Body of pancreas (tissue), 4 donors: ENCODE results near the gene ABCG5. TPM values are rescaled to one million over a fixed set of nuclear protein-coding genes. Genes with fewer than 3 reads are reported as not detected.

Experiments used
- ATAC-seq: fragments of 150-250 bp; one replicate; pipeline ENCODE4 v1.9.1; 2016
- DNase-seq, 4 donors: peaks; one replicate each; pipeline ENCODE4 v3.0.0-alpha.2; 2019
- H3K27ac ChIP-seq, 4 donors: fragments of 200-600 bp; sonication (generic); 1 replicate in 3 of 4; 2 replicates in 1 of 4; pipeline versions ENCODE4 v1.5.1 to v1.6.1; 2016 to 2019; ENCODE audit warnings: mild to moderate bottlenecking in 1 of 4, mixed read lengths in 1 of 4, moderate library complexity in 1 of 4
- H3K27me3 ChIP-seq, 2 donors: fragments of 200-600 bp; sonication (generic); one replicate each; pipeline ENCODE4 v1.6.0; 2016; ENCODE audit warnings: mild to moderate bottlenecking in 1 of 2
- H3K36me3 ChIP-seq, 2 donors: fragments of 200-600 bp; sonication (generic); replicated peaks in 1 of 2; 2 replicates each; pipeline ENCODE4 v1.5.1; 2016; ENCODE audit warnings: low read depth in 2 of 2; ENCODE audit not compliant: insufficient read depth in 1 of 2
- H3K4me1 ChIP-seq: fragments of 200-600 bp; sonication (generic); one replicate; pipeline ENCODE4 v1.6.0; 2016
- H3K4me3 ChIP-seq, 2 donors: fragments of 200-600 bp; sonication (generic); 1 replicate in 1 of 2; 2 replicates in 1 of 2; pipeline ENCODE4 v1.5.1; 2016 to 2019
- H3K9me3 ChIP-seq, 3 donors: fragments of 200-600 bp; sonication (generic); 1 replicate in 2 of 3; 2 replicates in 1 of 3; pipeline ENCODE4 v1.5.1; 2016
- POLR2A ChIP-seq, 3 donors: fragments of 450-650 bp; IDR thresholded peaks; one replicate each; pipeline ENCODE4 v1.6.1; 2016; ENCODE audit warnings: antibody characterized with exemption in 3 of 3, mild to moderate bottlenecking in 2 of 3
- WGBS, 2 donors: methylation state at CpG; one replicate each; pipeline ENCODE4 v1.1.5; 2017; 5-methylcytosine and 5-hydroxymethylcytosine counted together
- intact Hi-C: fragments of 100-400 bp; cut with DNase I; formaldehyde crosslinking; loops from one replicate; pipeline ENCODE4 v1.15.1; 2023
- total RNA-seq, 2 donors: library from RNA; depleted of rRNA; stranded (reverse); fragments of >200 nt; gene quantifications; one replicate each; pipeline ENCODE4 v1.1.0, GENCODE V29; 2016
- TF ChIP-seq, protein P1 (sequence below), 7 experiments: fragments of 450-650 bp in 4 of 7; fragments of 200-600 bp in 3 of 7; sonication (generic) in 3 of 7; IDR thresholded peaks; one replicate each; pipeline ENCODE4 v1.5.1; 2016 to 2019; ENCODE audit warnings: antibody characterized with exemption in 7 of 7

The ABCG5 gene
- total RNA-seq, 2 donors from 2014 or later, result not detected

DNA sequence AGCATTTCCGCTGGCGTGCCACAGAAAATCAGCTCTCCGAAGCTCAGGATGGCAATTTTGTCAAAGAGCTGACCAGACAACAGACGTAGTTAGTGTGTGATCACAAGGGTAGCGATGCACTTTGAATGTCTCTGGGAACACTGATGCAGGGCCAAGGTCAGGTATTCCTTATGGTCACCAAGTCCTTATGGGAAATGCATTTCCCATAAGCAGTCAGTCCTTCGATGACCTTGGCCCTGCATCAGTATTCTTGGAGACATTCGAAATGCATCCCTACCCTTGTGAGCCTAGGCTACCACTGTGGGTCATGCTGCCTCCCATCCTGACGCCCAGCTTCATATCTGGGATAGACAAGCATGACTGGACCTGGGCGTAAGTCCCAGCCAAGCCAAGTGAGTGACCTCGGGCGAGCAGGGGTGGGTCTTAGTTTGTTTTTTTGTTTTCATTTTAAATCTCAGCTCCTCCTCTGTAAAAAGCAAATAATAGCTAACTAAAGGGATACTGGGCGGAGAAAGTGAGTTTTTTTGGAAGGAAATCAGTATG lies 13.6 kb downstream of the ABCG5 start:
- ATAC-seq (no peak), DNase-seq (no peak)
- Histone ChIP-seq H3K27ac (no peak overlapping the region), H3K4me3 (no peak overlapping the region), H3K27me3 (no peaks in the 10 kb centered on the region), H3K4me1 (no peaks in the 10 kb centered on the region), H3K9me3 (no peaks in the 10 kb centered on the region), H3K36me3 (no peaks in the 10 kb centered on the region)
- intact Hi-C loops, result no loop called here
- WGBS, 2 donors, result 66 to 72% methylated on average over 12 of the region's 12 CpGs
- TF ChIP-seq POLR2A (IDR thresholded peaks at IDR 0.05), result no peak
- TF ChIP-seq, protein P1, sequence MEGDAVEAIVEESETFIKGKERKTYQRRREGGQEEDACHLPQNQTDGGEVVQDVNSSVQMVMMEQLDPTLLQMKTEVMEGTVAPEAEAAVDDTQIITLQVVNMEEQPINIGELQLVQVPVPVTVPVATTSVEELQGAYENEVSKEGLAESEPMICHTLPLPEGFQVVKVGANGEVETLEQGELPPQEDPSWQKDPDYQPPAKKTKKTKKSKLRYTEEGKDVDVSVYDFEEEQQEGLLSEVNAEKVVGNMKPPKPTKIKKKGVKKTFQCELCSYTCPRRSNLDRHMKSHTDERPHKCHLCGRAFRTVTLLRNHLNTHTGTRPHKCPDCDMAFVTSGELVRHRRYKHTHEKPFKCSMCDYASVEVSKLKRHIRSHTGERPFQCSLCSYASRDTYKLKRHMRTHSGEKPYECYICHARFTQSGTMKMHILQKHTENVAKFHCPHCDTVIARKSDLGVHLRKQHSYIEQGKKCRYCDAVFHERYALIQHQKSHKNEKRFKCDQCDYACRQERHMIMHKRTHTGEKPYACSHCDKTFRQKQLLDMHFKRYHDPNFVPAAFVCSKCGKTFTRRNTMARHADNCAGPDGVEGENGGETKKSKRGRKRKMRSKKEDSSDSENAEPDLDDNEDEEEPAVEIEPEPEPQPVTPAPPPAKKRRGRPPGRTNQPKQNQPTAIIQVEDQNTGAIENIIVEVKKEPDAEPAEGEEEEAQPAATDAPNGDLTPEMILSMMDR (IDR thresholded peaks at IDR 0.05), result no peak

DNA sequence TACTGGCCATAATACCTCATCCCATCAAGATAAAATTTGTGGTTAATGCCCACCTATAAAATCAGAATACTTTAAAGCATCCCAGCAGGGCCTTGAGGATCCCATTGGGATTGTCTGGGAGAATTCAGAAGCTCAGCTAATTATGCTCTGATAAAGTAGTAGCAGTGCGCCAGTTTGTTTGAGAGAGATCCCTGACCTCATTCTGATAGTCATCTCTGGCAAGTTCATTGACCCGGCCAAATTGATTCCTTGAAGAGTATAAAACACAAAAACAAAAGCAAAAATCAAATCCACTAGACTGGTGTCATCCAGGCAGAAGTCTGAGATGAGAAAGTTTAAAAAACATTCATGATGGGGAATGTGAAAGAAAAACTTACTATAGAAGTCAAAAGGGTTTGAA lies 14.1 kb downstream of the ABCG5 start:
- Histone ChIP-seq H3K4me1 (peaks cover under 1% of the 10 kb centered on the region), H3K9me3 (no peaks in the 10 kb centered on the region), H3K27ac (no peak overlapping the region), H3K36me3 (no peaks in the 10 kb centered on the region), H3K4me3 (no peak overlapping the region), H3K27me3 (no peaks in the 10 kb centered on the region)
- TF ChIP-seq, protein P1 (IDR thresholded peaks at IDR 0.05), result no peak
- TF ChIP-seq POLR2A (IDR thresholded peaks at IDR 0.05), result no peak
- intact Hi-C loops, result no loop called here
- 55 to 66% methylated on average over 2 of the region's 2 CpGs for WGBS, 2 donors
- no peak for DNase-seq
- ATAC-seq, result no peak

DNA sequence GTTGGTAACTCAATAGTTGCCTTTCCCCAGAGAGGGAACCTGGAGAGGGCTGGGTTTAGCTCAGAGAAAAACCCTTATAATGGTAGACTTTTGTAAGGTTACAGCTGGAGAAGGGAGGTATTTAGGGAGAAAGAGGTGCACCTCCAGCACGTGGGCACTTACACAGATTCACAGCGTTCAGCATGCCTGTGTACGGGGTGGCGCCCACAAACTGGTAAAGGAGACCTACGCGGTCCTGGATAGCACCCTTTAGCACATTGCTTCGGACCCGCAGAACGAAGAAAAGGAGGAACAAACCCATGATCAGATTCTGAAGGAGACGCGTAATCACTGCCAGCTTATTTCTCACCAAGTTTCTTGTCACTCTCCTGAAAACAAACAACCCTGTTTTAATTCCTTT lies 14.9 kb downstream of the ABCG5 start:
- DNase-seq (no peak), ATAC-seq (no peak)
- no peak for TF ChIP-seq POLR2A (IDR thresholded peaks at IDR 0.05)
- TF ChIP-seq, protein P1 (IDR thresholded peaks at IDR 0.05), result no peak
- Histone ChIP-seq H3K4me1 (peaks cover 8% of the 10 kb centered on the region), H3K27ac (no peak overlapping the region), H3K27me3 (no peaks in the 10 kb centered on the region), H3K36me3 (no peaks in the 10 kb centered on the region), H3K4me3 (no peak overlapping the region), H3K9me3 (no peaks in the 10 kb centered on the region)
- 84 to 87% methylated on average over 11 of the region's 11 CpGs for whole genome bisulfite sequencing, 2 donors
- intact Hi-C loops, result no loop called here

DNA sequence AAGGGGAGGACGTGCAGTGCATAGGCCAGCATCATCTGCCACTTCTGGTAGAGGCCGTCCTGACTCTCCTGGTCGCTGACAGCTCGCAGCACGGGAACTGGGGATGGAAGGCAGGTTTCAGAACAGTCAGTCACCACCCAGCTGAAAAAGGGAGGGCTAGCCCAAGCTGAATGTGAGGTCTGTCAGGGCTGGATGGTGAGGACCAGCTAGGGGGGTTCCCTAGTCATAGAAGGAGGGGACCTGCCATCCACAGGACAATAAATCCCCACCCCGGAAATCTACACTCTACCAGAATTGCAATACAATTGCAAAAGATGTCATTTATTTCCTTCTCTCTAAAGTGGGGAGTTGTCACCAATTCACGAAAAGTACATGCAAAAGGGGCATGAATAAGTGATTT lies 15.8 kb downstream of the ABCG5 start:
- Histone ChIP-seq H3K36me3 (no peaks in the 10 kb centered on the region), H3K27me3 (no peaks in the 10 kb centered on the region), H3K4me1 (peaks cover 12% of the 10 kb centered on the region), H3K9me3 (no peaks in the 10 kb centered on the region), H3K27ac (no peak overlapping the region), H3K4me3 (no peak overlapping the region)
- TF ChIP-seq, protein P1 (IDR thresholded peaks at IDR 0.05), result no peak
- DNase-seq, result no peak
- no peak for ATAC-seq
- intact Hi-C loops, result no loop called here
- WGBS, 2 donors, result 68 to 72% methylated on average over 3 to 7 of the region's 7 CpGs

DNA sequence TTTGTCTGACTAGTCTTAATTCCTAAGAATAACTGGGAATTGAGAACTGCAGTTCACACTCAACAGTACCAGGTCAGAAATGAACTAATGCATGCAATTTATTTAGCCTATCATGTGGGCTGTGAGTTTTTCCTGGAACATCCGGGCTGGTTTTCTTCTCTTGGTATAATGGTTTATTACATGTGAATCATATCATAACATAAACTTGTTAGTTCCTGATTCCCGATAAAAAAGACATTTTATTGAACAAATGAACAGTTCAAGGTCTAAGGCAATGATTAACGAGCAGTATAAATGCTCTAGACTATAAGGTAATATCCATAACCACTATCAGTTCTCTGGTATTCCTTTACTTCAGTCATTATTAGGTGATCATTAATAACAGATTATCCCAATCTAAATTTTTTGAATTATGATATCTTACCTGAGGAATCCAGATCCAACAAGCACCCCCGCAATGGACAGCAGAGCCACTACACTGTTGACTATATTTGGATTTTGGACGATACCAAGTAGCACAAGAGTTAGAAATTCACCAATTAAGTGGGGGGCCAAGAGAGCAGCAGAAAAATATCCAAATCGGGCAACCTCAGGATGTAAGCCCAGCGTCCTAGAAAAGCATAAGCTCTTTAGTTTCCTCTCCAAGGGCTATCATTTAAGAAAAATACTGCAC lies 19.0 kb downstream of the ABCG5 start:
- no peak for ATAC-seq
- no peak for TF ChIP-seq POLR2A (IDR thresholded peaks at IDR 0.05)
- TF ChIP-seq, protein P1 (IDR thresholded peaks at IDR 0.05), result no peak

More for the DNA sequence above, 19.0 kb downstream of the ABCG5 start:
- Histone ChIP-seq H3K27ac (no peak overlapping the region), H3K4me1 (peaks cover 12% of the 10 kb centered on the region), H3K36me3 (no peaks in the 10 kb centered on the region), H3K27me3 (no peaks in the 10 kb centered on the region), H3K4me3 (no peak overlapping the region), H3K9me3 (no peaks in the 10 kb centered on the region)
- no peak for DNase-seq
- whole genome bisulfite sequencing, 2 donors, result 47 to 48% methylated on average over 7 of the region's 7 CpGs
- intact Hi-C loops, result no loop called here
